HEK293 (cell line): Measurements from ENCODE around the gene CCDC27.

ENCODE experiments used
- CTCF ChIA-PET: fragments of 350-600 bp; formaldehyde crosslinking; extraction: SDS; loops from one replicate; lab custom pipeline; 2021; ENCODE audit warnings: antibody characterized with exemption; lab: Yijun Ruan, JAX
- POLR2A ChIA-PET: fragments of 300-600 bp; formaldehyde crosslinking; extraction: SDS; loops from one replicate; lab custom pipeline; 2020; ENCODE audit warnings: antibody characterized with exemption, inconsistent platforms; lab: Yijun Ruan, JAX
- H3K27ac ChIP-seq: fragments of 200-500 bp; sonication (Bioruptor generic); 2 replicates; pipeline ENCODE4 v1.5.1; 2014; ENCODE audit warnings: low read depth, low read length, control low read depth, inconsistent platforms; ENCODE audit errors: extremely low read depth
- H3K36me3 ChIP-seq, 2 experiments: fragments of 200-500 bp in 1 of 2; sonication (Bioruptor generic) in 1 of 2; 1 replicate in 1 of 2; 2 replicates in 1 of 2; pipeline ENCODE4 v1.5.1; 2014 to 2017; ENCODE audit warnings: inconsistent platforms in 2 of 2, low read length in 2 of 2; ENCODE audit not compliant: control insufficient read depth in 2 of 2, insufficient read depth in 1 of 2
- H3K4me1 ChIP-seq: fragments of 200-500 bp; sonication (Bioruptor generic); 2 replicates; pipeline ENCODE4 v1.5.1; 2014; ENCODE audit warnings: mild to moderate bottlenecking, low read length, inconsistent platforms; ENCODE audit not compliant: control insufficient read depth, insufficient read depth
- H3K4me3 ChIP-seq: 2 replicates; pipeline ENCODE4 v1.5.1; 2011; ENCODE audit warnings: low read depth, mild to moderate bottlenecking, control low read depth, low read length, moderate library complexity
- H3K9me3 ChIP-seq: fragments of 200-500 bp; sonication (Bioruptor generic); 2 replicates; pipeline ENCODE4 v1.5.1; 2014; ENCODE audit warnings: low read depth, low read length, inconsistent platforms; ENCODE audit not compliant: control insufficient read depth, insufficient read depth
- EGR2 ChIP-seq: fragments of 450-650 bp; formaldehyde crosslinking; IDR thresholded peaks from 2 replicates; pipeline ENCODE4 v1.5.1; 2016; ENCODE audit warnings: low read depth, missing biosample characterization, missing genetic modification characterization
- ELK4 ChIP-seq: IDR thresholded peaks from 2 replicates; pipeline ENCODE4 v1.6.1; 2011; ENCODE audit warnings: mild to moderate bottlenecking, low read depth, low read length, borderline replicate concordance
- HOXC10 ChIP-seq: sonication (generic); formaldehyde crosslinking; IDR thresholded peaks from 2 replicates; pipeline ENCODE4 v1.8.1; 2023; ENCODE audit warnings: mild to moderate bottlenecking, missing genetic modification reagents
- PRDM10 ChIP-seq: fragments of 450-650 bp; formaldehyde crosslinking; IDR thresholded peaks from 2 replicates; pipeline ENCODE4 v1.5.1; 2016; ENCODE audit warnings: missing biosample characterization, missing genetic modification characterization
- RBAK ChIP-seq: fragments of 450-650 bp; formaldehyde crosslinking; IDR thresholded peaks from 2 replicates; pipeline ENCODE4 v1.5.1; 2016; ENCODE audit warnings: missing biosample characterization, missing genetic modification characterization
- YY1 ChIP-seq: fragments of 450-650 bp; formaldehyde crosslinking; IDR thresholded peaks from 2 replicates; pipeline ENCODE4 v1.5.1; 2018; ENCODE audit warnings: missing biosample characterization, missing genetic modification characterization
- ZNF133 ChIP-seq: fragments of 450-650 bp; formaldehyde crosslinking; IDR thresholded peaks from 2 replicates; pipeline ENCODE4 v1.5.1; 2016; ENCODE audit warnings: missing biosample characterization, missing genetic modification characterization
- ZNF16 ChIP-seq: fragments of 450-650 bp; formaldehyde crosslinking; IDR thresholded peaks from 2 replicates; pipeline ENCODE4 v1.5.1; 2016; ENCODE audit warnings: low read depth, missing biosample characterization, missing genetic modification characterization
- ZNF37A ChIP-seq: fragments of 450-650 bp; IDR thresholded peaks from 2 replicates; pipeline ENCODE4 v1.5.1; 2018; ENCODE audit warnings: missing biosample characterization, missing genetic modification characterization
- ZNF426 ChIP-seq: fragments of 450-650 bp; formaldehyde crosslinking; IDR thresholded peaks from 2 replicates; pipeline ENCODE4 v1.5.1; 2017; ENCODE audit warnings: missing biosample characterization, missing genetic modification characterization, mild to moderate bottlenecking, inconsistent platforms, moderate library complexity
- ZNF518A ChIP-seq: fragments of 450-650 bp; formaldehyde crosslinking; conservative IDR thresholded peaks from 2 replicates; pipeline ENCODE4 v1.5.1; 2016; ENCODE audit warnings: low read depth, missing biosample characterization, missing genetic modification characterization
- ZNF530 ChIP-seq: fragments of 450-650 bp; formaldehyde crosslinking; IDR thresholded peaks from 2 replicates; pipeline ENCODE4 v1.5.1; 2016; ENCODE audit warnings: low read depth, missing biosample characterization, missing genetic modification characterization
- ZNF596 ChIP-seq: fragments of 450-650 bp; IDR thresholded peaks from 2 replicates; pipeline ENCODE4 v1.5.0; 2018; ENCODE audit warnings: missing biosample characterization, mild to moderate bottlenecking, missing genetic modification characterization, moderate library complexity
- ZNF623 ChIP-seq: fragments of 450-650 bp; formaldehyde crosslinking; IDR thresholded peaks from 2 replicates; pipeline ENCODE4 v1.5.1; 2016; ENCODE audit warnings: missing biosample characterization, missing genetic modification characterization
- ZNF670 ChIP-seq: fragments of 450-650 bp; formaldehyde crosslinking; IDR thresholded peaks from 2 replicates; pipeline ENCODE4 v1.5.1; 2016; ENCODE audit warnings: missing biosample characterization, missing genetic modification characterization, low read depth
- TF ChIP-seq, protein P1 (sequence below): fragments of 450-650 bp; formaldehyde crosslinking; IDR thresholded peaks from 2 replicates; pipeline ENCODE4 v1.5.1; 2016; ENCODE audit warnings: missing biosample characterization, missing genetic modification characterization
- TF ChIP-seq, protein P2 (sequence below): fragments of 450-650 bp; formaldehyde crosslinking; IDR thresholded peaks from 2 replicates; pipeline ENCODE4 v1.5.0; 2017; ENCODE audit warnings: missing biosample characterization, missing genetic modification characterization, borderline replicate concordance
- TF ChIP-seq, protein P3 (sequence below): sonication (generic); formaldehyde crosslinking; IDR thresholded peaks from 2 replicates; pipeline ENCODE4 v1.8.1; 2022; ENCODE audit warnings: mild to moderate bottlenecking, moderate library complexity, missing genetic modification reagents

CCDC27 gene

DNA sequence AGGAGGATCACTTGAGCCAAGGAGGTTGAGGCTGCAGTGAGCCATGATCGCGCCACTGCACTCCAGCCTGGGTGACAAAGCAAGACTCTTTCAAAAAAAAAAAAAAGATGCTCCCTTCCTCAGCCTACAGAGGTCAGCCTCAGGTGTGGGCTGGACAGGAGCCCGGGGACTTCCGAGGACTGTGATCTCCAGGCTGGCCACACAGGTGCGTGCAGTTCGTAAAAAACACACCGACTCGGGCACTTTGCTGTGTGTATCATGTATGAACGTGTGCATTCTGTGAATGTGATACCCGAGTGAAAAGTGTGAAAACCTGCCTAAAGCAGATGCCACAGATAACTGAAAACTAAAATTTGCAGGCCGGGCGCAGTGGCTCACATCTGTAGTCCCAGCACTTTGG, 8.4 kb upstream of the CCDC27 start (continued):
- no peak for TF ChIP-seq ZNF623
- TF ChIP-seq RBAK (tag by site-specific recombination), result no peak
- TF ChIP-seq ZNF530 (tag by site-specific recombination), result no peak
- TF ChIP-seq YY1 (tag by site-specific recombination), result no peak
- no peak for TF ChIP-seq ZNF16 (tag by site-specific recombination)

DNA sequence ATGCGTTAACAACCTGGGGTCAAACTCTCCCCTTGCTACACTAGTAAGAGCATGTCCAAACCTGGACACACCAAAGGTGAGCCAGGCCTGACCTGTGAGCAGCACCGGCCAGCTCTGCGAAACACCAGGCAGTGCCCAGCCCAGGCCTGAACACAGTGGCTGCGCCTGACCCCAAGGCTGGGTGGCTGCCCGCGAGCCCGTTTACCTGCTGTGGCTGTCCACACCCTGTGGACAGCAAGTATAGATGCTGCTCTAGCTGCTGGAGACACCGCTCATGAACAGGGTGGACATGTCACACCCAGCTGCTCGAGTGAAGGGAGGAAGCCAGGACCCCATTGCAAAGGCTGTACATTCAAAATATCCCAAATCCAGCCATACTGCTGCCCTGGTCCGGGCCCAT, 7.6 kb upstream of the CCDC27 start:
- ChIA-PET POLR2A (no interaction called here), CTCF (no interaction called here)
- Histone ChIP-seq H3K36me3 (peaks cover 12 to 62% of the 10 kb centered on the region in 2 experiments; a peak in 2 of 3 replicates), H3K27ac (no peak overlapping the region), H3K4me3 (no peak overlapping the region), H3K4me1 (no peaks in the 10 kb centered on the region), H3K9me3 (no peaks in the 10 kb centered on the region)
- no peak for TF ChIP-seq PRDM10 (tag by site-specific recombination)
- TF ChIP-seq ZNF670 (tag by site-specific recombination), result no peak
- no peak for TF ChIP-seq ZNF37A
- TF ChIP-seq, protein P1, sequence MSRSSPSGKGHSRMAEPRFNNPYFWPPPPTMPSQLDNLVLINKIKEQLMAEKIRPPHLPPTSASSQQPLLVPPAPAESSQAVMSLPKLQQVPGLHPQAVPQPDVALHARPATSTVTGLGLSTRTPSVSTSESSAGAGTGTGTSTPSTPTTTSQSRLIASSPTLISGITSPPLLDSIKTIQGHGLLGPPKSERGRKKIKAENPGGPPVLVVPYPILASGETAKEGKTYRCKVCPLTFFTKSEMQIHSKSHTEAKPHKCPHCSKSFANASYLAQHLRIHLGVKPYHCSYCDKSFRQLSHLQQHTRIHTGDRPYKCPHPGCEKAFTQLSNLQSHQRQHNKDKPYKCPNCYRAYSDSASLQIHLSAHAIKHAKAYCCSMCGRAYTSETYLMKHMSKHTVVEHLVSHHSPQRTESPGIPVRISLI (tag by site-specific recombination), result no peak
- TF ChIP-seq HOXC10 (CRISPR knock-in tag), result no peak
- TF ChIP-seq ZNF596 (tag by site-specific recombination), result no peak
- no peak for TF ChIP-seq ZNF133 (tag by site-specific recombination)
- TF ChIP-seq ZNF518A (tag by site-specific recombination), result no peak
- TF ChIP-seq, protein P2, sequence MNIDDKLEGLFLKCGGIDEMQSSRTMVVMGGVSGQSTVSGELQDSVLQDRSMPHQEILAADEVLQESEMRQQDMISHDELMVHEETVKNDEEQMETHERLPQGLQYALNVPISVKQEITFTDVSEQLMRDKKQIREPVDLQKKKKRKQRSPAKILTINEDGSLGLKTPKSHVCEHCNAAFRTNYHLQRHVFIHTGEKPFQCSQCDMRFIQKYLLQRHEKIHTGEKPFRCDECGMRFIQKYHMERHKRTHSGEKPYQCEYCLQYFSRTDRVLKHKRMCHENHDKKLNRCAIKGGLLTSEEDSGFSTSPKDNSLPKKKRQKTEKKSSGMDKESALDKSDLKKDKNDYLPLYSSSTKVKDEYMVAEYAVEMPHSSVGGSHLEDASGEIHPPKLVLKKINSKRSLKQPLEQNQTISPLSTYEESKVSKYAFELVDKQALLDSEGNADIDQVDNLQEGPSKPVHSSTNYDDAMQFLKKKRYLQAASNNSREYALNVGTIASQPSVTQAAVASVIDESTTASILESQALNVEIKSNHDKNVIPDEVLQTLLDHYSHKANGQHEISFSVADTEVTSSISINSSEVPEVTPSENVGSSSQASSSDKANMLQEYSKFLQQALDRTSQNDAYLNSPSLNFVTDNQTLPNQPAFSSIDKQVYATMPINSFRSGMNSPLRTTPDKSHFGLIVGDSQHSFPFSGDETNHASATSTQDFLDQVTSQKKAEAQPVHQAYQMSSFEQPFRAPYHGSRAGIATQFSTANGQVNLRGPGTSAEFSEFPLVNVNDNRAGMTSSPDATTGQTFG (tag by site-specific recombination), result no peak
- TF ChIP-seq ZNF426 (tag by site-specific recombination), result no peak
- no peak for TF ChIP-seq ELK4
- TF ChIP-seq EGR2 (tag by site-specific recombination), result no peak
- TF ChIP-seq, protein P3, sequence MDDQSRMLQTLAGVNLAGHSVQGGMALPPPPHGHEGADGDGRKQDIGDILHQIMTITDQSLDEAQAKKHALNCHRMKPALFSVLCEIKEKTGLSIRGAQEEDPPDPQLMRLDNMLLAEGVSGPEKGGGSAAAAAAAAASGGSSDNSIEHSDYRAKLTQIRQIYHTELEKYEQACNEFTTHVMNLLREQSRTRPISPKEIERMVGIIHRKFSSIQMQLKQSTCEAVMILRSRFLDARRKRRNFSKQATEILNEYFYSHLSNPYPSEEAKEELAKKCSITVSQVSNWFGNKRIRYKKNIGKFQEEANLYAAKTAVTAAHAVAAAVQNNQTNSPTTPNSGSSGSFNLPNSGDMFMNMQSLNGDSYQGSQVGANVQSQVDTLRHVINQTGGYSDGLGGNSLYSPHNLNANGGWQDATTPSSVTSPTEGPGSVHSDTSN (CRISPR knock-in tag), result no peak
